Nephron progenitor cell (in vitro differentiated cells): ENCODE results near the gene HEBP1.
"Not testable (repeated sequence)": the region's sequence is repeated elsewhere in the genome, so short reads cannot be mapped to it uniquely, and the experiment has no call there.

Source experiments
- DNase-seq: peaks from one replicate; pipeline ENCODE4 v3.0.0; 2021
- H3K27ac Mint-ChIP-seq: 2 replicates; pipeline ENCODE4 v1.8.0; 2021; ENCODE audit warnings: mild to moderate bottlenecking, moderate library complexity, mixed read lengths
- H3K27me3 Mint-ChIP-seq: 2 replicates; pipeline ENCODE4 v1.8.0; 2021; ENCODE audit warnings: mild to moderate bottlenecking, low read depth, mixed read lengths; ENCODE audit not compliant: poor library complexity
- H3K36me3 Mint-ChIP-seq: 2 replicates; pipeline ENCODE4 v1.8.0; 2021; ENCODE audit warnings: low read depth, mixed read lengths
- H3K4me1 Mint-ChIP-seq: 2 replicates; pipeline ENCODE4 v1.8.0; 2021; ENCODE audit warnings: mixed read lengths
- H3K4me3 Mint-ChIP-seq: 2 replicates; pipeline ENCODE4 v1.8.0; 2021; ENCODE audit warnings: mild to moderate bottlenecking, moderate library complexity, mixed read lengths
- H3K9me3 Mint-ChIP-seq: 2 replicates; pipeline ENCODE4 v1.8.0; 2021; ENCODE audit warnings: mild to moderate bottlenecking, moderate library complexity, mixed read lengths
- TF ChIP-seq, protein P1 (sequence below): fragments of 200-600 bp; sonication (generic); IDR thresholded peaks from 2 replicates; pipeline ENCODE4 v1.5.0; 2021; ENCODE audit warnings: antibody characterized with exemption

HEBP1 gene

DNA sequence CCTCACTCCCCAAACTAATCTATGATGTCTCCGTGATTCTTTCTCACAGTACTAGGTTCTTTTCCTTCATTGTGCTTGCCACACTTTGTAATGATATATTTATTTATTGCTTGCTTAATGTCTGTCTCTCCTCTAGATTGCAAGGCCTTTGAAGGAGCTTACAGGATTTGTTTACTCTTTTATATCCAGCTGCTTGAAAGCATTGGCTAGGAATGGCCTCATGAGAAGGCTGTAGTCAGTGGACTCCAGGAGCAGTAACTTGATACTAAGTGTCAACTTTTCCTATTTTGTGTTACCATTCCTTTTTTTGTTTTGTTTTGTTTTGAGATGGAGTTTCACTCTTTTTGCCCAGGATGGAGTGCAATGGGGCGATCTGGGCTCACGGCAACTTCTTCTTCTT is 36.8 kb upstream of the HEBP1 start:
- H3K27me3 Mint-ChIP-seq = peaks cover 5% of the 10 kb centered on the region

DNA sequence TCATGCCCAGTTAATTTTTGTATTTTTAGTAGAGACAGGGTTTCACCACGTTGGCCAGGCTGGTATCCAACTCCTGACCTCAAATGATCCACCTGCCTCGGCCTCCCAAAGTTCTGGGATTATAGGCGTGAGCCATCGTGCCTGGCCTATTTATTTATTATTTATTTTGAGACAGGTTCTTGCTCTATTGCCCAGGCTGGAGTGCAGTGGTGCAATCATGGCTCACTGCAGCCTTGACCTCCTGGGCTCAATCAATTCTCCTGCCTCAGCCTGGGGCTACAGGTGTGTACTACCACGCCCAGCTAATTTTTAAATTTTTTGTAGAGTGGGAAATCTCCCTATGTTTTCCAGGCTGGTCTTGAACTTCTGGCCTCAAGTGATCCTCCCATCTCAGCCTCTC is 35.3 kb upstream of the HEBP1 start:
- not testable (repeated sequence) for H3K27ac Mint-ChIP-seq, H3K9me3 Mint-ChIP-seq, H3K27me3 Mint-ChIP-seq, H3K4me3 Mint-ChIP-seq, DNase-seq, H3K36me3 Mint-ChIP-seq
- peaks cover 35% of the 10 kb centered on the region for H3K4me1 Mint-ChIP-seq

More for the DNA sequence above, 36.8 kb upstream of the HEBP1 start:
- TF ChIP-seq, protein P1, sequence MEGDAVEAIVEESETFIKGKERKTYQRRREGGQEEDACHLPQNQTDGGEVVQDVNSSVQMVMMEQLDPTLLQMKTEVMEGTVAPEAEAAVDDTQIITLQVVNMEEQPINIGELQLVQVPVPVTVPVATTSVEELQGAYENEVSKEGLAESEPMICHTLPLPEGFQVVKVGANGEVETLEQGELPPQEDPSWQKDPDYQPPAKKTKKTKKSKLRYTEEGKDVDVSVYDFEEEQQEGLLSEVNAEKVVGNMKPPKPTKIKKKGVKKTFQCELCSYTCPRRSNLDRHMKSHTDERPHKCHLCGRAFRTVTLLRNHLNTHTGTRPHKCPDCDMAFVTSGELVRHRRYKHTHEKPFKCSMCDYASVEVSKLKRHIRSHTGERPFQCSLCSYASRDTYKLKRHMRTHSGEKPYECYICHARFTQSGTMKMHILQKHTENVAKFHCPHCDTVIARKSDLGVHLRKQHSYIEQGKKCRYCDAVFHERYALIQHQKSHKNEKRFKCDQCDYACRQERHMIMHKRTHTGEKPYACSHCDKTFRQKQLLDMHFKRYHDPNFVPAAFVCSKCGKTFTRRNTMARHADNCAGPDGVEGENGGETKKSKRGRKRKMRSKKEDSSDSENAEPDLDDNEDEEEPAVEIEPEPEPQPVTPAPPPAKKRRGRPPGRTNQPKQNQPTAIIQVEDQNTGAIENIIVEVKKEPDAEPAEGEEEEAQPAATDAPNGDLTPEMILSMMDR = no peak
- Mint-ChIP-seq H3K36me3 (no peaks in the 10 kb centered on the region), H3K9me3 (no peaks in the 10 kb centered on the region), H3K4me1 (peaks cover 47% of the 10 kb centered on the region), H3K4me3 (no peak overlapping the region), H3K27ac (peak overlapping the region; percentile 38)
- DNase-seq = no peak

DNA sequence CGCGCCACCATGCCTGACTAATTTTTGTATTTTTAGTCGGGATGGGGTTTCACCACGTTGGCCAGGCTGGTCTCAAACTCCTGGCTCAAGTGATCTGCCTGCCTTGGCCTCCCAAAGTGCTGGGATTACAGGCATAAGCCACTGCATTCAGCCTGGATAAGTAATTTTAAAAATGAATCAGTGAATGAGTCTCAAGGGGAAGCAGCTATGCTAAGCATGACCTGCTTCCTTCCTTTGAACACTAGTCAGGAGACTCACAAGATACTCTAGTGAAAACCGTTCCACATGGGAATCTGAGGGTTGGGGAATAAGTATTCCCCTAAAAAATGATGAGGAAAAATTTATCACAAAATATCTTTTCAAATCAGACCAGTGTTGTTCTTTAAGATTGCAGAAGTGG is 33.4 kb upstream of the HEBP1 start:
- Mint-ChIP-seq H3K9me3 (no peaks in the 10 kb centered on the region), H3K36me3 (no peaks in the 10 kb centered on the region), H3K4me1 (peaks cover 23% of the 10 kb centered on the region)

DNA sequence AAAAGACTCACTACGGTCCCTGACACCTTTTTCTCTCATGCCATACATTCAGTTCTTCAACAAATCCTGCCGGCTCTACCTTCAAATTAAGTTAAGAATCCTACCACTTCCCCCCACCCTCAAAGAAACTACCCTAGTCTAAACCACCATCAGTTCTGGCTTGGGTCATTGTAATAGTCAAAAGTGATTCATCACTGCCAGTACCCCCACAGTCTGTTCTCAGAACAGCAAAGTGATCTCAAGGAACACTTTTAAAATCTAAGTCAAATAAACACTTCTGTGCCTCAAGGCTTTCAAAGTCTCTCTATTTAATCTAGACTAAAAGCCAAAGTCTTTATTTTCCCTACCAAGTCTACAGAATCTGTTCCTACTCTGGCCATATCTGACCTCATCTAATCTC is 32.1 kb upstream of the HEBP1 start:
- TF ChIP-seq, protein P1 = no peak
- H3K27me3 Mint-ChIP-seq = no peaks in the 10 kb centered on the region
- H3K27ac Mint-ChIP-seq = no peak overlapping the region
- no peaks in the 10 kb centered on the region for H3K9me3 Mint-ChIP-seq
- no peak overlapping the region for H3K4me3 Mint-ChIP-seq
- no peaks in the 10 kb centered on the region for H3K36me3 Mint-ChIP-seq
- no peak for DNase-seq
- peaks cover 22% of the 10 kb centered on the region for H3K4me1 Mint-ChIP-seq

More for the DNA sequence above, 33.4 kb upstream of the HEBP1 start:
- H3K27me3 Mint-ChIP-seq = peaks cover under 1% of the 10 kb centered on the region
- no peak overlapping the region for H3K27ac Mint-ChIP-seq
- no peak for DNase-seq
- TF ChIP-seq, protein P1 = no peak
- H3K4me3 Mint-ChIP-seq = no peak overlapping the region

- Mint-ChIP-seq H3K27ac (no peak overlapping the region), H3K27me3 (no peaks in the 10 kb centered on the region), H3K4me3 (no peak overlapping the region), H3K9me3 (no peaks in the 10 kb centered on the region), H3K36me3 (no peaks in the 10 kb centered on the region), H3K4me1 (peaks cover 8% of the 10 kb centered on the region)
- no peak for DNase-seq
- TF ChIP-seq, protein P1 = no peak
Observed at GRCh38 chr12:13030541-13031291, 30.7 kb upstream of the HEBP1 start.

- Mint-ChIP-seq H3K9me3 (no peaks in the 10 kb centered on the region), H3K27me3 (no peaks in the 10 kb centered on the region), H3K4me3 (no peak overlapping the region), H3K36me3 (no peaks in the 10 kb centered on the region), H3K4me1 (peaks cover 7% of the 10 kb centered on the region), H3K27ac (no peak overlapping the region)
- TF ChIP-seq, protein P1 = no peak
- no peak for DNase-seq
Observed at GRCh38 chr12:13028825-13029570, 28.9 kb upstream of the HEBP1 start.
